Mesothelial cell of epicardium (in vitro differentiated cells): ENCODE data around the gene CACNA2D3. TPM values are rescaled to one million over a fixed set of nuclear protein-coding genes. Genes with fewer than 3 reads are reported as not detected.

Source experiments
- DNase-seq, 2 experiments: peaks; one replicate each; pipeline ENCODE4 v3.0.0; 2021; ENCODE audit warnings: low spot score in 2 of 2; ENCODE audit not compliant: unreplicated experiment in 2 of 2
- H3K27ac Mint-ChIP-seq: 2 replicates; pipeline ENCODE4 v1.8.0; 2021; ENCODE audit warnings: mixed read lengths
- H3K27me3 Mint-ChIP-seq: 2 replicates; pipeline ENCODE4 v1.8.0; 2021; ENCODE audit warnings: low read depth, mixed read lengths
- H3K36me3 Mint-ChIP-seq: 2 replicates; pipeline ENCODE4 v1.8.0; 2021; ENCODE audit warnings: mixed read lengths
- H3K4me1 Mint-ChIP-seq: 2 replicates; pipeline ENCODE4 v1.8.0; 2021; ENCODE audit warnings: mixed read lengths
- H3K4me3 Mint-ChIP-seq: 2 replicates; pipeline ENCODE4 v1.8.0; 2021; ENCODE audit warnings: mild to moderate bottlenecking, moderate library complexity, mixed read lengths
- H3K9me3 Mint-ChIP-seq: 2 replicates; pipeline ENCODE4 v1.8.0; 2021; ENCODE audit warnings: mixed read lengths
- CTCF ChIP-seq: fragments of 200-600 bp; sonication (generic); IDR thresholded peaks from one replicate; pipeline ENCODE4 v1.5.0; 2021; ENCODE audit warnings: antibody characterized with exemption; ENCODE audit not compliant: unreplicated experiment
- total RNA-seq: library from RNA; stranded (reverse); gene quantifications from 3 replicates; pipeline ENCODE4 v1.2.1, GENCODE V29; 2021

CACNA2D3 gene
- total RNA-seq, 1 donor from 2014 or later, result 2.3 TPM

- H3K27ac Mint-ChIP-seq, result no peak overlapping the region
- no peak for DNase-seq
- H3K9me3 Mint-ChIP-seq, result no peaks in the 10 kb centered on the region
- no peak overlapping the region for H3K4me3 Mint-ChIP-seq
- no peak for TF ChIP-seq CTCF
- H3K27me3 Mint-ChIP-seq, result no peaks in the 10 kb centered on the region
- peaks cover 17% of the 10 kb centered on the region for H3K4me1 Mint-ChIP-seq
- H3K36me3 Mint-ChIP-seq, result no peaks in the 10 kb centered on the region
Measured at GRCh38 chr3:54772746-54773145, 650.4 kb downstream of the CACNA2D3 start.

- no peak overlapping the region for H3K27ac Mint-ChIP-seq
- H3K27me3 Mint-ChIP-seq, result peaks cover 4% of the 10 kb centered on the region
- TF ChIP-seq CTCF, result no peak
- no peaks in the 10 kb centered on the region for H3K9me3 Mint-ChIP-seq
- H3K36me3 Mint-ChIP-seq, result no peaks in the 10 kb centered on the region
- DNase-seq, result no peak
- no peak overlapping the region for H3K4me3 Mint-ChIP-seq
- H3K4me1 Mint-ChIP-seq, result peaks cover 17% of the 10 kb centered on the region
Measured at GRCh38 chr3:54773271-54773670, 650.9 kb downstream of the CACNA2D3 start.

- Mint-ChIP-seq H3K9me3 (no peaks in the 10 kb centered on the region), H3K27ac (no peak overlapping the region)
Measured at GRCh38 chr3:54776601-54777000, 654.2 kb downstream of the CACNA2D3 start.

GRCh38 chr3:54777141-54777540 lies 654.8 kb downstream of the CACNA2D3 start:
- no peaks in the 10 kb centered on the region for H3K36me3 Mint-ChIP-seq
- peaks cover 4% of the 10 kb centered on the region for H3K27me3 Mint-ChIP-seq
- peaks cover 16% of the 10 kb centered on the region for H3K4me1 Mint-ChIP-seq
- DNase-seq, result no peak
- H3K27ac Mint-ChIP-seq, result no peak overlapping the region
- no peaks in the 10 kb centered on the region for H3K9me3 Mint-ChIP-seq
- no peak overlapping the region for H3K4me3 Mint-ChIP-seq
- TF ChIP-seq CTCF, result no peak

More at GRCh38 chr3:54776601-54777000, 654.2 kb downstream of the CACNA2D3 start:
- H3K36me3 Mint-ChIP-seq, result no peaks in the 10 kb centered on the region
- H3K27me3 Mint-ChIP-seq, result peaks cover 4% of the 10 kb centered on the region
- no peak for TF ChIP-seq CTCF
- peaks cover 20% of the 10 kb centered on the region for H3K4me1 Mint-ChIP-seq
- no peak overlapping the region for H3K4me3 Mint-ChIP-seq
- no peak for DNase-seq

- Mint-ChIP-seq H3K9me3 (no peaks in the 10 kb centered on the region), H3K27me3 (peaks cover 4% of the 10 kb centered on the region), H3K36me3 (no peaks in the 10 kb centered on the region), H3K4me1 (peaks cover 12% of the 10 kb centered on the region), H3K27ac (no peak overlapping the region), H3K4me3 (no peak overlapping the region)
- no peak for TF ChIP-seq CTCF
- DNase-seq, result no peak
Measured at GRCh38 chr3:54780336-54780735, 658.0 kb downstream of the CACNA2D3 start.

- Mint-ChIP-seq H3K27me3 (peaks cover 4% of the 10 kb centered on the region), H3K27ac (no peak overlapping the region), H3K4me1 (peaks cover 12% of the 10 kb centered on the region), H3K36me3 (no peaks in the 10 kb centered on the region), H3K4me3 (no peak overlapping the region), H3K9me3 (peaks cover 2% of the 10 kb centered on the region)
- no peak for DNase-seq
- no peak for TF ChIP-seq CTCF
Measured at GRCh38 chr3:54781728-54782127, 659.4 kb downstream of the CACNA2D3 start.
